ENCODE measurements around the gene FIGN. TPM values are rescaled to one million over a fixed set of nuclear protein-coding genes. Genes with fewer than 3 reads are reported as not detected.

The FIGN gene
- total RNA-seq: 5.8 TPM
- long read RNA-seq, partial matches to known transcripts: 0 of 3 reads
- long read RNA-seq, other reads (novel, unspliced or antisense): 3 of 3 reads

- Histone ChIP-seq H3K27me3 (ENCODE audit: low read depth) (peaks cover 15% of the 10 kb centered on the region), H3K9me3 (no peaks in the 10 kb centered on the region), H3K4me3 (peak within 1 kb of the TSS; percentile 57), H3K27ac (peak within 1 kb of the TSS; percentile 83), H3K36me3 (no peaks in the 10 kb centered on the region), H3K4me1 (peaks cover 4% of the 10 kb centered on the region)
- intact Hi-C loops (cut with DNase I): no loop called here
- ATAC-seq (peak; percentile 91), DNase-seq (peak; percentile 74)
- no peak for TF ChIP-seq CTCF (IDR thresholded peaks at IDR 0.05)
Observed at GRCh38 chr2:163735685-163736432, at the start of gene FIGN. Gene FIGN (minus strand): TSS chr2:163736008. CDS start chr2:163734927, 1,081 bp downstream.

- H3K27me3 ChIP-seq (ENCODE audit: low read depth): no peaks in the 10 kb centered on the region
- DNase-seq: no peak
- no peaks in the 10 kb centered on the region for H3K36me3 ChIP-seq
- no peaks in the 10 kb centered on the region for H3K9me3 ChIP-seq
- intact Hi-C loops (cut with DNase I): no loop called here
- H3K4me1 ChIP-seq: no peaks in the 10 kb centered on the region
- no peak for TF ChIP-seq CTCF (IDR thresholded peaks at IDR 0.05)
- H3K4me3 ChIP-seq: no peak overlapping the region
- no peak for ATAC-seq
- H3K27ac ChIP-seq: no peak overlapping the region
Observed at GRCh38 chr2:163785162-163785561, 49.4 kb upstream of the FIGN start.

GRCh38 chr2:163779970-163780597 is 44.3 kb upstream of the FIGN start:
- Histone ChIP-seq H3K27ac (no peak overlapping the region), H3K36me3 (no peaks in the 10 kb centered on the region), H3K9me3 (no peaks in the 10 kb centered on the region), H3K4me1 (no peaks in the 10 kb centered on the region), H3K27me3 (ENCODE audit: low read depth) (no peaks in the 10 kb centered on the region), H3K4me3 (no peak overlapping the region)
- ATAC-seq: peak; percentile 43 to 75
- intact Hi-C loops (cut with DNase I): no loop called here
- TF ChIP-seq CTCF (IDR thresholded peaks at IDR 0.05): no peak
- no peak for DNase-seq

DNA sequence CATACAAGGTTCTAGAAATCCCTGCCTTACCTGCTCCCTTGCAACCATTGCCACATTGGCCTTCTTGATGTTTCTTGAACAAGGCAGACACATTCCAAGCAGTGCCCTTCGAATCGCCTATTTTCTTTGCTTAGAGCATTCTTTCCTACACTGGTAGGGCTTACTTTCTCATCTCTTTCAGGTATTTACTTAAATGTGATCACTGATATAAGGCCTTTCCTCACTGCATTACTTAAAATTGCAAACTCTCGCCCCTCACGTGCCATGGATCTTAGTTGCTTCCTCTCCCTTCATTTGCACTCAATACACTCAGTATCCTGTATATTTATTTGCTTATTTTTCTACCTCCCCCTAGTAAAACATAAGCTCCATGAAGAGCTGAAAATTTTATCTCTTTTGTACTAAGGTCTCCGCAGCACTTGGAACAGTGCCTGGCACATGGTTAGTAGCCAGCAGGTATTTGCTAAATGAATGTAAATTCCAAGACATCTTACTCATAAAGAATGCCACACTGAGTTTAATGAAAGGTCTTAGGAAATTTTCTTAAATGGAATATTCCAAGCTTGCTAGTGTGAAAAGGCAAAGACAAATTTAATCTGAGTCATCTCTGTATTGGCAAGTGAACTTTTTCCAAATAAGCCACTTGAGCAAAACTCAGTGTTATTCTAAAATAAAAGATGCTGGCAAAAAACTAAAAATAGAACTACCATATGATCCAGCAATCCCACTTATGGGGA is 42.4 kb upstream of the FIGN start:
- H3K4me3 ChIP-seq: no peak overlapping the region
- H3K36me3 ChIP-seq: no peaks in the 10 kb centered on the region
- no peak for DNase-seq
- no peak overlapping the region for H3K27ac ChIP-seq
- peak in 1 of 2 donors; percentile 12 for ATAC-seq
- H3K4me1 ChIP-seq: no peaks in the 10 kb centered on the region
- H3K27me3 ChIP-seq (ENCODE audit: low read depth): no peaks in the 10 kb centered on the region
- intact Hi-C loops (cut with DNase I): no loop called here
- TF ChIP-seq CTCF (IDR thresholded peaks at IDR 0.05): no peak
- H3K9me3 ChIP-seq: no peaks in the 10 kb centered on the region

- DNase-seq: no peak
- TF ChIP-seq CTCF (IDR thresholded peaks at IDR 0.05): no peak
Observed at GRCh38 chr2:163775304-163775703, 39.5 kb upstream of the FIGN start.

More at GRCh38 chr2:163775304-163775703, 39.5 kb upstream of the FIGN start:
- ATAC-seq: no peak
- H3K36me3 ChIP-seq: no peaks in the 10 kb centered on the region
- no peaks in the 10 kb centered on the region for H3K9me3 ChIP-seq
- H3K27me3 ChIP-seq (ENCODE audit: low read depth): no peaks in the 10 kb centered on the region
- no peak overlapping the region for H3K27ac ChIP-seq
- H3K4me3 ChIP-seq: no peak overlapping the region
- H3K4me1 ChIP-seq: no peaks in the 10 kb centered on the region
- intact Hi-C loops (cut with DNase I): no loop called here
